GM12873 (cell line): ENCODE measurements around the gene TAGAP.
A peak's percentile ranks its signal among the peaks of the same experiment; 100 is the strongest.

Experiments used
- TF ChIP-seq, protein P1 (sequence below): IDR thresholded peaks from 2 replicates; pipeline ENCODE4 v1.5.1; 2012; ENCODE audit warnings: low read depth, mild to moderate bottlenecking, moderate library complexity, low read length, control low read depth; ENCODE audit not compliant: insufficient read depth; ENCODE audit errors: missing control alignments

The TAGAP gene

DNA sequence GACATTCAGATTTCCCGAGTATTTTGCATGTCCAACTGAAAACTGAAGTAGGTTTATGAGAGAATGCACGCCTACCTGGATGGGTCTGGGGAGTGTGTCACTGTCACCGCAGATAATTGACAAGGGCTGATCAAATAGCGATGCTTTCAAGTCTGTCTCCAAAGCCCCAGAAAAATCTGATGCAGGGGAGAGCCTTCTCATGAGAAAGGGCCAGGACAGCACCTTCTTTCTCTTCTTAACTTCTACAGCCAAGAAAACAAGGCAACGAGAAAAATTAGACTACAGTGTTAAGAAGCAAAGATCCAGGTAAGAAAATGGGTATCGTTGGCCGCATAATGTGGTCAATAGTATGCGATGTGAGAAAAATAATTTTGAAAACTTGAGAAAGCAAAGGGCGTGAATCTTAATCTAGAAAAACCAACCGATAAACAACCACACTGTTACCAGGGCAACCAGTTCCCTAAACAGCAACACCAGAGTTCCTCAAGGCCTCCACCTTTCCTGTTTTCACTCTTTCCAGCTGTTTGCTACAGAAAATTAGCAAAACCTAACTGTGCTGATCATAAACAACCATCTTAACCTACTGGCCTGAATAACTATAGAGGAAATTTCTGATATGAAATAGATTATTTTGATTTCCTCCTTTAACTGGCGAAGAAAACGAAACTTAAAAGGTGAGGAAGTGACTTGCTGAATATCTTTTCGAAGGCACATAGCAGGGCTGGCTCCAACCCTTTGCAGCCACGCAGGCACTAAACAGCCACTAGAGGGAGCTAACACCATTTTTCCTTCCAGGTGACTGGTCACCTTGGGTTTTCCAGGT is 2.6 kb downstream of the TAGAP start:
- TF ChIP-seq, protein P1, sequence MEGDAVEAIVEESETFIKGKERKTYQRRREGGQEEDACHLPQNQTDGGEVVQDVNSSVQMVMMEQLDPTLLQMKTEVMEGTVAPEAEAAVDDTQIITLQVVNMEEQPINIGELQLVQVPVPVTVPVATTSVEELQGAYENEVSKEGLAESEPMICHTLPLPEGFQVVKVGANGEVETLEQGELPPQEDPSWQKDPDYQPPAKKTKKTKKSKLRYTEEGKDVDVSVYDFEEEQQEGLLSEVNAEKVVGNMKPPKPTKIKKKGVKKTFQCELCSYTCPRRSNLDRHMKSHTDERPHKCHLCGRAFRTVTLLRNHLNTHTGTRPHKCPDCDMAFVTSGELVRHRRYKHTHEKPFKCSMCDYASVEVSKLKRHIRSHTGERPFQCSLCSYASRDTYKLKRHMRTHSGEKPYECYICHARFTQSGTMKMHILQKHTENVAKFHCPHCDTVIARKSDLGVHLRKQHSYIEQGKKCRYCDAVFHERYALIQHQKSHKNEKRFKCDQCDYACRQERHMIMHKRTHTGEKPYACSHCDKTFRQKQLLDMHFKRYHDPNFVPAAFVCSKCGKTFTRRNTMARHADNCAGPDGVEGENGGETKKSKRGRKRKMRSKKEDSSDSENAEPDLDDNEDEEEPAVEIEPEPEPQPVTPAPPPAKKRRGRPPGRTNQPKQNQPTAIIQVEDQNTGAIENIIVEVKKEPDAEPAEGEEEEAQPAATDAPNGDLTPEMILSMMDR: peak; percentile 95

DNA sequence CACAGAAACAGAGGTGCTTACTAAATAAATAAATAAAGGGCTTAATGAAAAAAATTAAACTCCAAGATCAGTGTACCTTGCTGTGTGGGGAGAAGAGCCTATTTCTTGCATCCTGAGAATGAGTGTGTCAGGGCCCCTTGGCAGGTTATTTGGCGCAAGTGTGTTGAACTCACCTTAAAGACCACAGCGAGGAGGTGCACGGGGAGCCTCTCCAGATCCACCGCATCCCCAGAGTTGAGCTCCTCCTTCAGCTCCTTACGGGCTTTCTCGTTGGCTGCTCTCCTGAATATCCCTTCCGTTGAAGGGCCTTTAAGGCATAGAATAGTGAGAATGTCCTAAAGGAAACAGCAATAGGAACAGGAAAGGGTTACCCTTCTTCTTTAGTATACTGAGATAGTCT is 3.6 kb downstream of the TAGAP start:
- TF ChIP-seq, protein P1: no peak

DNA sequence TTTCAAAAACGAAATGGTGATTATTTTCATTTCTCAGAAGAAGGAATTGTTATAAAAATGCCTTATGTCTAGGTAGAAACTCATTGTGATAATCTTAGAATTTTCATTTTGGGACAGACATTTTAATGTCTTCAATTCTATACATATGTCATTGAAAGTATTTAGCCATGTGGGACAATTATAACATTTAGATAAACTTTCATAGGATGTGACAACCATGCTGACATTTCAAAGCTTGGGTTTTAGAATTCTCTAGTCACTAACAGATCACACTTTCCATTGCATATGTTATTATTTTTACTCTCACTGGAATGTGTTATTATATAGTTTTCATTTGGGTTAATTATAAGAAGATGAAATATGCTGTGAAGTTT is 4.9 kb downstream of the TAGAP start:
- TF ChIP-seq, protein P1: no peak

DNA sequence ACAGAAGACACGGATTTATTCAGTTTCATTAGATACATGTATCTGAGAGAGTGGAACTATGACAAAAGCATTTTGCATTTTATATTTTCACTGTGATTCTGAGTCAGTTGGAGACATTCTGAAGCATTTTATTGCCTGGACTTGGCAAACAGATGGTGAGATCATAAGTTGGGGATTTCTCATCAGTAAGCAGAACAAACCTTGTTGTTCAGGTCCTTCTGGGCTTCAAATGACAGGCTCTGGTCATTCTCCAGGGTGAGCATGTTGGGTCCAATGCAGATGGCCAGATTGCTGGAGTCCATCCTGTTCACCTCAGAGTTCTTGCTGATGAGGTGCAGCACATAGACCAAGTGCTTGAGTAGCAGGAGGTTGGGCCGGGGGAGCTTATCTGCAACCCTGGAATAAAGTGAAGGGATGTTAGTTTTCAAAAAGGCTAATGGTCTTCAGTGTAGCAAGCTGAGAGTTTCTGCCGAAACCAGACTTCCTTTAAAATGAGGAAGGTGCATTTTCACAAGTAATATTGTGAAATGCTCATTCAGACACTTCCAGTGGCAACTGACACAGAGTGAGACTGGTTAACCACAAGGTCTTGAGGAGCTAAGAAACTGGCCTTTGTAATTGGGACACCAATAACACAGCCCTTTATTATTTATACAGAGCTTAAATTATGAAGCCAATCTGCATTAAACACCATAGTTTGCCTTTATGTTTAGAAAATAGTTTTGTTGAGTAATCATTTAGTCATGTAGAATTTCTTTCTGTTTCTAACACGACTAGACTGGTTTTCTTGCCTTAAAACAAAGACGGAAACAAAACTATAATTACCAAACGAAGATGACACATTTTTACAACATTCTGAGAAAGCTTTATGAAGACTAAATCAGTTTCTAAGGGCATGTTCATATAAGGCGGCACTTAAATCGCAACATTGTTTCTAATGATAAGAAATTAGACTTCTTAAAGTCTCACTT is 5.6 kb downstream of the TAGAP start:
- TF ChIP-seq, protein P1: no peak

DNA sequence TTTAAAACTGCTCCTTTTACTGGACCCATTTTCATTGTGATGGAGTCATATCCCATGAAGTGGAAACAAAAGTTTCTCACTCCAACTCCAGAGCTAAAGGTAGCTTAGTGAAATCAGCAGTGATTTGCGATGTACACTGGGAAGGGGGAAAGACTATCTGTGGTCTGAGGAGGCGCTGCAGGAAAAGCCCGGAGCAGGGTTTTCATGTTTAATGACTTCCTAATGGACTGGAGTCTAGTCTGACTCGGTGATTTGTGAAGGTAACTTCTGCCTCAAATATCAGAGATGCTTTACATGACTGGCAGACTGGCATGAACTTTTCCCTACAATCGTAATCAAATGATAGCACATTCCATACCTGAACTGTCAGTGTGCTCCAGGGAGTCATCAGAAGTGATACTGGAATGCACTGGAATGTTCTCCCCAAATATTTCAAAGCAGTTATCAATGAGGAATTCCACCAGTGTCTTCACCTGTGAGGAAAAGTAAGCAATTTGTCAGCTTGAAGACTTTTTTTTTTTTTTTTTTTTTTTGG is 7.0 kb downstream of the TAGAP start:
- TF ChIP-seq, protein P1: no peak

DNA sequence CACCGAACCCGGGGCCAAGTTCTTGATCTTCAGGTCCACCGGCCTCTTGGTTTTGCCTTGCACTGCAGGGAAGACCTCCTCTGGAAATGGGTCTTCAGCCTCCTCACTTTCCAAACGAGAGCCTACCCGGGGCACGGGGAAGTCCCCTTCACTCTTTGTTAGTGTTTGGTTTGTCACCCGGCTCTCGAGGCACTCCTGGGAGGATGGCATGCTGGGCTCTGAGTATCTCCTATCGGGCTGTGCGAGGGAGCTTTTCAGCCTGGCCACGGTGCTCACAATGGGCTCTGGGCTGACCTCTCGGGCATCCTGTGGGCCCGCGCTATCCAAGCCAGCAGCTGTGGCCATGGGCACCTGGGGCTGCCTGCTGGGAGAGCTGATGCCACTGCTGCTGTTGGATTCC is 8.1 kb downstream of the TAGAP start:
- TF ChIP-seq, protein P1: no peak

DNA sequence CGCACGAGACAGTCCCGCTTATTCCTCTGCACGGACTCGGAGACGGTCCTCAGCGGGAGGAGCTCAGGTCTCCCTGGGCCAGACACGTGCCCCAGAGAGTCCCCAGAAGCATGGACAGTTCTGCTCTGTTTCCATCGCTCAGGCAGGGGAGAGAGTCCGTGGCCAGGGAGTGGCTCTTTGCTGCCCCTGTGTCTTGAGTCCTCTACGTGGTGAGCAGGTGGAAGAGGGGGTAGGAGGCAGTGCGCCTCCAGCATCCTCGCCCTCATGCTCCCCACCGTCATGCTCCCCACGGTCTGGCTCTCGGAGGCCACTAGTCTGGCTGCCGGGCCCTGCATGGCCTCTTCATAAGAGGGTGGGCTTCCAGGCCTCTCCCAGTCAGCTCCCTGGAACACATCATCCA is 8.9 kb downstream of the TAGAP start:
- TF ChIP-seq, protein P1: no peak
